NCI-H2196 treated with DMSO at 0.1 percent for 48 hours (cell line): ENCODE data around the gene SLC29A2.
"Not testable (repeated sequence)": the region's sequence is repeated elsewhere in the genome, so short reads cannot be mapped to it uniquely, and the experiment has no call there.

Source experiments
- DNase-seq: peaks from one replicate; lab custom pipeline; 2025; ENCODE audit not compliant: unreplicated experiment; lab: John Stamatoyannopoulos, UW

The SLC29A2 gene

GRCh38 chr11:66321606-66322005 lies 50.0 kb downstream of the SLC29A2 start:
- DNase-seq, result no peak

- not testable (repeated sequence) for DNase-seq
Measured at GRCh38 chr11:66320748-66321147, 50.8 kb downstream of the SLC29A2 start.

- DNase-seq, result not testable (repeated sequence)
Measured at GRCh38 chr11:66320289-66320688, 51.3 kb downstream of the SLC29A2 start.

- DNase-seq, result no peak
Measured at GRCh38 chr11:66318600-66318970, 53.0 kb downstream of the SLC29A2 start.

GRCh38 chr11:66317723-66318599 lies 53.6 kb downstream of the SLC29A2 start:
- DNase-seq, result no peak

GRCh38 chr11:66317322-66317722 lies 54.2 kb downstream of the SLC29A2 start:
- no peak for DNase-seq

- DNase-seq, result no peak
Measured at GRCh38 chr11:66316849-66317251, 54.7 kb downstream of the SLC29A2 start, which contains the start of gene CD248. Gene CD248, minus strand, starts transcription at chr11:66317044. Its CDS starts 17 bp downstream, at chr11:66317027.

- DNase-seq, result no peak
Measured at GRCh38 chr11:66315921-66316811, 55.4 kb downstream of the SLC29A2 start.

GRCh38 chr11:66315498-66315885 lies 56.1 kb downstream of the SLC29A2 start:
- no peak for DNase-seq

GRCh38 chr11:66314561-66315497 lies 56.7 kb downstream of the SLC29A2 start:
- no peak for DNase-seq

GRCh38 chr11:66314186-66314501 lies 57.4 kb downstream of the SLC29A2 start:
- DNase-seq, result no peak

GRCh38 chr11:66313321-66314185 lies 58.0 kb downstream of the SLC29A2 start:
- DNase-seq, result no peak

- DNase-seq, result peak; percentile 94
Measured at GRCh38 chr11:66312549-66313320, 58.8 kb downstream of the SLC29A2 start.
